CMK (cell line): ENCODE data around the gene SLC22A2.
"Not testable (repeated sequence)": the region's sequence is repeated elsewhere in the genome, so short reads cannot be mapped to it uniquely, and the experiment has no call there.

ENCODE experiments used
- DNase-seq: peaks from one replicate; pipeline ENCODE4 v3.0.0-alpha.2; 2010; ENCODE audit warnings: low read depth

Gene SLC22A2

DNA sequence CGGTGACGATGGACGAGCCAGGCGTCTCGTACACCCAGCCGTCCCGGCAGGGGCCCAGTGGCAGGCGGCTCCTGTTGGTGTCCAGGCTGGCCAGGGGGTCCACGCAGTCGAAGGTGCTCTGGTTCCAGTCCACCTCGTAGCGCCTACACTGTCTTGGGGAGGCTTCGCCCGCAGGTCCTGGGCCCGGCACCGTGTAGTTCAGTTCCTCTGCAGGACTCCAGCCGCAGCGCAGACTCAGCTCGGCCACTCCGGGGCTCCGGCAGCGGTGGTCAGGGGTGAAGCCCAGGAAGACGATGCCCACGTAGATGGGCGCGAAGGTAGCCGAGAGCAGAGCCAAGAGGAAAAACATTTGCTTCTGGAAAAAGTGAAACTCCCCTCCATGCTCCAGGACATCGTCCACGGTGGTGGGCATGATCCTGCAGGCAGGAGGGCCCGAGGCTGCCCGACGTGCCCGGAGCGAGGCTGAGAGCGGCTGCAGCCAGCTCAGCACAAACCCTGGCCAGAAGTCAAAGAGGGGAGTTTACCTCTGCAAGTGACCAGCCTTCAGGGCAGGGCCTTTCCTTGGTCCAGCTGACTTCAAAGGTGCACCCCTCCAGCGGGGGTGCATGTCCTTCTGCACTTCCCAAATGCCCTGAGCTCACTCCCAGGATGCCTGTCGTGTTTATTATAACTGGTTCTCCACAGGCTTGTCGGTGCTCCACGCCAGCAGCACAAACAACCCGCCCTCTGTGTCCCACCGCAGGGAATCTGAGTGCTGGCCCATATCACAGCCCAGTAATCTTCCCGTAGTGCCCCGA lies at the start of gene SLC22A2:
Gene SLC22A2 (minus strand): TSS at position 476 of the 797 bp plus-strand sequence. CDS start 64 bp downstream, at position 412.
- no peak for DNase-seq

GRCh38 chr6:160305926-160306713 lies 47.5 kb upstream of the SLC22A2 start:
- no peak for DNase-seq

GRCh38 chr6:160303806-160304205 lies 45.2 kb upstream of the SLC22A2 start:
- no peak for DNase-seq

DNA sequence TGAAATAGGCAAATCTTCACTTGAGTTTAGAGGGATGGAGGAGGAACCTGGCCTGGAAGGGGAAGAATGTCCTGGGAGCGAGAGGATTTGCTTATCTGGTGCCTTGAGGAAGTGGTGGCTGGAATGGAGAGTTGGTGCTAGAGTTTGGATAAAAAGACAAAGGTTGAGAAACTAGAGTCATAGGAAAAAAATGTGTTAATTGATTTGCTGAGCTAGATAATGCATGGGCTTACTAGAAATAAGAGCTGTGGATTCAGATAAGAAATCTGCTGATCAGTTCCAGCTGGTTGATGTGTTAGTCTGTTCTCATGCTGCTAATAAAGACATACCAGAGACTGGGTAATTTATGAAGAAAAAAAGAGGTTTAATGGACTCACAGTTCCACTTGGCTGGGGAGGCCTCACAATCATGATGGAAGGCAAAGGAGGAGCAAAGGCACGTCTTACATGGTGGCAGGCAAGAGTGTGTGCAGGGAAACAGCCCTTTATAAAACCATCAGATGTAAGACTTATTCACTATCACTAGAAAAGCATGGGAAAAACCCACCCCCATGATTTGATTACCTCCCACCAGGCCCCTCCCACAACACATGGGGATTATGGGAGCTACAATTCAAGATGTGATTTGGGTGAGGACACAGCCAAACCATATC lies 43.9 kb upstream of the SLC22A2 start:
- DNase-seq: not testable (repeated sequence)

GRCh38 chr6:160301339-160301738 lies 42.7 kb upstream of the SLC22A2 start:
- no peak for DNase-seq

DNA sequence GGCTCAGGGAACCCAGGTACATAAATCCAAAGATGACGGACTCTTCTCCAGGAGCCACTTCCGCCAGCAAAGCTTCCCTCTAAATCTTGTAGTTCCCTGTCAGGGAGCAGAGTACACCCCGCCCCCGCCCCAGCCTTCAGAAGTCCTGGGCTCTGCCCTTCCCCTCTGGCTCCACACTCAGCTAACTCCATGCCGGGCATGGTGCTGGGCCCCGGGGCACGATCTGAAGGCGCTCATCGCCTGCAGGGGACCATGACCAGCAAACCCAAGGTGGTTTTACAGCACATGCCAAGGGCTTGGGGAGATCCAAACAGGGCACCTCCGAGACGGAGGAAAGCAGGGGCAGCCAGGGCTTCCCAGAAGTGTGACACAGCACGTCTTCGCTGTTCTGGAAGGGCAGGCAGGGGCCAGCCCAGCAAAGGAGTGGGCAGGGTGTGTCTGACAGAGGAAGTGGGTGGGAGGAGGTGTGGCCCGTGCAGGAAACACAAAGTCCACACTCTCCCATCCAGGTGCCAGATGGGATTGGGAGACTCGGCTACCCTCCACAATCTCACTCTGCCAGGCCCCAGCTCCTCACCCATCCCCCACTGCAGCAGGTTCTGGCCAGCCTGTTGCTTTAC lies 41.6 kb upstream of the SLC22A2 start:
- DNase-seq: no peak

DNA sequence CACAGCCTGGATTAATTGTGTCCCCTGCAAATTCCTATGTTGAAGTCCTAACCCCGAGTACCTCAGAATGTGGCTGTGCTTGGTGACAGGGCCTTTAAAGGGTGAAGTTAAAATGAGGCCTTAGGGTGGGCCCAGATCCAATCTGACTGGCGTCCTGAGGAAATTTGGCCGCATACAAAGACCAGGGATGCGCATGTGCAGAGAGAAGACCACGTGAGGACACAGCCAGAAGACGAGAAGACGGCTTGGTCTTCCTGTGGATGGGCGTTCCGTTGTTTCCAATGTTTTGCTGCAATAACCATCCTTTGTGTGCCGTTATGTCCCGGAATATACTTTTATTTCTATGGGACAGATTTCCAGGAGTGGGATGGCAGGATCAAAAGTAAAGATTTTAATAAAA lies 40.9 kb upstream of the SLC22A2 start:
- no peak for DNase-seq

DNA sequence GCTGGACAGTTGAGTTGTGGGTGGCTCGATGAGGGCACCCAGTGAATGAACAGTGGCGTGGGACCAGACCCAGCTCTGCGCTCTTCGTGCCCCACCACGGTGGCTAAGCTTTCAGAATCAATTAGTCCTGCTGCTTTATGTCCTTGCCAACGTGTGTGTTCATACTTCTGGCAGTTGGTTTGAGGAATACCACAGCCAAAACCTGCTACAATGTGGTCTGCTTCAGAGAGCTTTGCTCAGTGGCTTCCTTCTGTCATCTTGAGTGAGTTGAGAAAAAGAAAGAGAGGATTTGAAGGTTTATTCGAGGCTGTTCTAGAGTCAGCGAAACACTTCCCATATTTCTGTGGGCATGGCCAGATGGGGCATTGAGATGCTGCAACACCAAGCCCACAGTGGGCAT lies 39.5 kb upstream of the SLC22A2 start:
- DNase-seq: no peak

GRCh38 chr6:160297310-160297709 lies 38.7 kb upstream of the SLC22A2 start:
- DNase-seq: no peak

GRCh38 chr6:160293844-160294243 lies 35.2 kb upstream of the SLC22A2 start:
- DNase-seq: no peak

DNA sequence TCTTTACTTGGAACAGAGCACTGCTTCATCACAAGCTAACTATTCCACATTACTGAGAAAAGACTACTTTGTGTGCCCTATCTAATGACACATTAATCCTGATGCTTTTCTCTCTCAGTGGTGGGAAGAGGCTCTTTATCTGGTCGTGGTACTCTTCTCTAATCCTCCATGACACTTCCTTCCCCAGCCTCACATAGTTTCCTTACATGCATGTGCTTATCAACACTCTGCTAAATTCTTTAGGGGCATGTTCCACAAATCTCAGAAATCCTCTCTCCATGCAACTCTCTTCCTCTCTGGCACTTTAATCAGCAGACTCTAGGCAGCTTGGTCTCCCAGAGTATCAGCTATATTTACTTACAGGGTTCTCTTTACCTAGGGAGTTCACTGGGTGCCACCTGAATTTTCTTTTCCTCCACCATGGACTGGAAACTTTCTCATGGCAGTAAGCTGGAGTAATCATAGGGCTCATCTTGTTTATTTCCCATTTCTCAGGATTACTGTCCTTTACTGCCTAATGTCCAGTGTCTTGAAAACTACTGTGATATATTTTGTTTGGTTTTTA lies 27.0 kb upstream of the SLC22A2 start:
- DNase-seq: no peak

DNA sequence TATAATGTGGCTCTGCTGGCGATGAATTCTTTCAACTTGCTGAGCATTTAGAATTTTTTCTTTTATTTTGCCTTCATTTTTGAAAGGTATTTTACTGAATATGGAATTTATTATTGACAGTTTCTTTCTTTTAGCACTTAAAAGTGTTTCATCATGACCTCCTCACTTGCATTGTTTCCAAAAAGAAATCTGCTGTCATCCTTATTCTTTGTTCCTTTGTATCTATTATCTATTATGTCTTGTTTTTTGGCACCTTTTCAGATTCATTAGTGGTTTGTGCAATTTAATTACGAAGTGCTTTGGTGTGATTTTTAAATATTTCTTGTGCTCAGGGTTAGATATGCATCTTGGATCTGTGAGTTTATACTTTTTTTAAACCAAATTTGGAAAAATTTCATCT lies 26.0 kb upstream of the SLC22A2 start:
- DNase-seq: no peak

- no peak for DNase-seq
These were observed 23.8 kb upstream of the SLC22A2 start for GRCh38 chr6:160282444-160282843.

DNA sequence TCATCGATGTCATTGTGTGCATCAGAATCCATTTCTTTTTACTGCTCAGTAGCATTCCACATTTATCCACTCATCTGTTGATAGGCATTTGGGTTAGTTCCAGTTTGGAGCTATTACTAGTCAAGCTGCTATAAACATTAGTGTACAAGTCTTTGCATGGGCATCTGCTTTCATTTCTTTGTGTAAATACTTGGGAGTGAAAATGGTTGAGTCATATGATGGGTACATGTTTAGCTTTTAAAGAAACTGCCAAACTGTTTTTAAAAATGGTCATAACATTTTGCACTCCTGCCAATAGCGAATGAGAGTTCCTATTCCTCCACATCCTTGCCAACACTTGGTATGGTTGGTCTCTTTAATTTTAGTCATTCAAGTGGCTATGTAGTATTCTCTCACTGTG lies 21.2 kb upstream of the SLC22A2 start:
- no peak for DNase-seq

DNA sequence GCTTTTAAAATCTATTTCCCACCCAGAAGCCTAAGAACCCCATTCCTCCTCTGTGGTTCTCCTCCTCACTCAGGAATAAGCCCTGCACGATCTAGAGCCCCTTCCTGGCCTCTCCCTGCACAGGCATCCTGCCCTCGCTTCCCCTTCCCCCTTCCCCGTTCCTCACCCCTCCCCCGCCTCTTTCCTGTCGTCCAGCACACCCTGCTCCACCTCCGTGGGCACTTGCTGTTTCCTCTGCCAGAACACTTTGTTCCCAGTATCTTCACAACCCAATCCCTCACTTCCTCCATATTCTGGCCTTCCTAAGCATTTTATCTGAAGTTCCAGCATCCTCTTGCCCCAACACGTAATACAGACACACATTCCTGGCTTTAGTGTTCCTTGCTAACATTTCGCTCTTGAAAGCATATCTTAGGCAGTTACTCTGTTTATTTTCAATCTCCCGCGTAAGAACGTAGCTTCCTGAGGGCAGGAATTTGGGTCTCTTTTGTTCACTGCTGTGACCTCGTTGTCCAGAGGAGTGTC lies 20.2 kb upstream of the SLC22A2 start:
- no peak for DNase-seq

GRCh38 chr6:160278311-160278710 lies 19.7 kb upstream of the SLC22A2 start:
- DNase-seq: no peak

DNA sequence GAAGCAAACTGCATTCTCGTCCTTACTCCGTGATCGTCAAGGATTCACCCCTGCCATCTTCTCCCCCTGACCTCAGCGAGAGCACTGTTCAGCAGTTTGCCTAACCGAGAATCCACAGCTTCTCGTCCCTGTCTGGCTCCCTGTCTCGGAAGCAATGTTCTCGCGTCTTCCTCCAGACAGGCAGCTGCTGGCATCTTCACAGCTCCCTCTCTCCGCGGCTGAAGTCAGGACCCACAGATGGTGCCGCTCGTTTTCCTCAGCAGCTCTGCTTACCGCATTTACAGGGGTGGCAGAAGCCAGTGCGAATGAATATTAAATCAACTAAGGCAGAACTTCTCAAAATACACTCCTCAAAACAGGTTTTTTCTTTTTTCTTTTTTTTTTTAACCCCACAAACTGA lies 18.9 kb upstream of the SLC22A2 start:
- no peak for DNase-seq

GRCh38 chr6:160277144-160277543 lies 18.5 kb upstream of the SLC22A2 start:
- no peak for DNase-seq

DNA sequence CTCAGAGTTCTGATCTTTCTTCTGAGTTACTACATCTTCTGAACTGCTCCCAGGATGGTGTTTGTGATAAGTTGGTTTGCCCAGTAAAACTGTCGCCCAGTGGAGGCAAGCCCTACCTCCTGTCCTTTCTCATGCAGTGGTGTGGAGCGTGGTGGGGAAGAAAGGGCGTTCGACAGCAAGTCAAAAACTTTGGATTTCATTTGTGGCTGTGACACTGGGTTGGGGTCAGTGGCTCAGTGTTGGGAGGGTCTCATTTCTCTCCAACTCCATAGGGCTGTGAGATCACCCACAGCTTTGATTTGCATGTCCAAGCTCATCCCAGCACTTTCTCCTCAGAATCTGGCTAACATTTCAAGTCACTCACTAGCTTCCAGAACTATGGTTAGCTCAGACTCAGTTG lies 17.5 kb upstream of the SLC22A2 start:
- DNase-seq: no peak

DNA sequence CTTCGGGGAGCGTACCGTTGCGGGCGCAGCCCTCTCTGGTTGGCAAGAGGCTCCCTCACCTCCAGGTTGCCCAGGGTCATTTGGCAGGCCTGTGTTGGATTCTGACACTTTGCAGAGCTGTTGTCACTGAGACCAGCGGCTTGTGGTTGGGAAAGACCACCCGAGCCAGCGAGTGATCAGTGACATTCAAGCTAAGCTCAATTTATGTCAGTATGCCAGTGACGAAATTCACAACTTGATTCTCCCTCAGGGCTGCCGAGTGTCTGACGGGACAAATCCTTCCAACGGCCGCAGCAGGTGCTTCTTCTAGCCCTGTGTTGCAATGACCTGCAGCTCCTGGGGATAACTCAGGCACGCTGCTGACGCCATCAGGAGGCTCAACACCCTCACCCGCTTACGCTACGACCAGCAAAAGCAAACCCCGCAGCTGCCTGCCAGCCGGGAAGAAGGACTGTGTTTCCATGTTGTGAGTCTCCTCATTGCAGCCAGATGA lies 16.9 kb upstream of the SLC22A2 start:
- DNase-seq: no peak

DNA sequence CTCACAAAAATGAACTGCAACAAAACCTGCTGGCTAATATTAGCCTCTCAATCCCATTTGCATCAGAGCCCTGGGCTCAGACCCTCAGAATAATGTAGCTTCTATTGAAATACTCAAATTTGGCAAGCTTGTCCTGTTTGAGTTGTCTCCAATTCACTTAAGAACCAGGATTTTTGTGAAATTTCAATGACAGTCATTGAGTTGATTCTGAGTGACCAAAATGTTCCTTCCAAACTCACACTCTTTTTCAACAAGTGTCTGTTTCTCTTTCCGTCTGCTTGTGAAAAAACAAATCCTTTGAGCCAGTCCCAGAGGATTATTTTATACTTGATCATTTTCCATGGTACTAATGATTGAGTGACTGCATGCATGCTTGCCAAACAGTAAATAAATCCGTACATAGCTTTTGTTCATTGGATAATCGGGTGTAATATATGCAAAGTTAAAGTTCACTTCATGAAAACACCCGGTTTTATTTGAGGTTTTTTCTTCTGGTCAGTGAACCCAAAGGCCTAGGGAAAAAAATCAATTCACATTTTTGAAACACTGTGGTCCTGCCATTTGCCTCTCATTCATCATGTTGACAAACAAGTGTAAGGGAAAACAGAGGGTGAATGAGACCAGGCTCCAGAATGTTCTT lies 16.4 kb upstream of the SLC22A2 start:
- no peak for DNase-seq
